Osteocyte (in vitro differentiated cells): ENCODE measurements around the gene NT5DC3. TPM values are rescaled to one million over a fixed set of nuclear protein-coding genes. Genes with fewer than 3 reads are reported as not detected.

Experiments used
- DNase-seq: peaks from one replicate; pipeline ENCODE4 v3.0.0; 2021; ENCODE audit warnings: mixed read lengths; ENCODE audit not compliant: unreplicated experiment; ENCODE audit errors: extremely low spot score
- H3K27ac Mint-ChIP-seq: one replicate; pipeline ENCODE4 v1.8.0; 2021; ENCODE audit warnings: mild to moderate bottlenecking, mixed read lengths; ENCODE audit not compliant: unreplicated experiment
- H3K27me3 Mint-ChIP-seq: one replicate; pipeline ENCODE4 v1.8.0; 2021; ENCODE audit warnings: mixed read lengths; ENCODE audit not compliant: unreplicated experiment
- H3K36me3 Mint-ChIP-seq: one replicate; pipeline ENCODE4 v1.8.0; 2021; ENCODE audit warnings: mixed read lengths; ENCODE audit not compliant: unreplicated experiment
- H3K4me1 Mint-ChIP-seq: one replicate; pipeline ENCODE4 v1.8.0; 2021; ENCODE audit warnings: mixed read lengths; ENCODE audit not compliant: unreplicated experiment
- H3K4me3 Mint-ChIP-seq: one replicate; pipeline ENCODE4 v1.8.0; 2021; ENCODE audit warnings: mild to moderate bottlenecking, moderate library complexity, mixed read lengths; ENCODE audit not compliant: unreplicated experiment
- H3K9me3 Mint-ChIP-seq: one replicate; pipeline ENCODE4 v1.8.0; 2021; ENCODE audit warnings: mixed read lengths; ENCODE audit not compliant: unreplicated experiment
- total RNA-seq: library from RNA; stranded (reverse); gene quantifications from 2 replicates; pipeline ENCODE4 v1.2.1, GENCODE V29; 2021
- TF ChIP-seq, protein P1 (sequence below): fragments of 200-600 bp; sonication (generic); IDR thresholded peaks from 2 replicates; pipeline ENCODE4 v1.5.0; 2021; ENCODE audit warnings: antibody characterized with exemption, mild to moderate bottlenecking, moderate library complexity

The NT5DC3 gene
- total RNA-seq, 1 donor from 2014 or later = 12.5 TPM

DNA sequence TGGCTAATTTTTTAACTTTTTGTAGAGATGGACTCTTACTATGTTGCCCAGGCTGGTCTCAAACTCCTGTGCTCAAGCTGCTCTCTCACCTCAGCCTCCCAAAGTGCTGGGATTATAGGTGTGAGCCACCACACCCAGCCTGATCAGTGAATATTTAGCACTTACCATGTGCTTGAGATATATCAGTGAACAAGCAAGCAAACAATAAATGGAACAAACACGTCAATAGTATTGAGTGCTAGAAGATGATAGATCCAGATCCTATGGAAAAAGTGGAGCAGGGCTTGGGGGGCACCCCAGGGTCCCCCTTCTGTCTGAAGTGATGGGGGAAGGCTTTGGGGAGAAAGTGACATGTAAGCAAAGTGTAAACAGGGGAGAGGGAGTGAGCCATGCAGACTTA is 83.8 kb downstream of the NT5DC3 start:
- Mint-ChIP-seq H3K4me3 (no peak overlapping the region), H3K4me1 (no peaks in the 10 kb centered on the region), H3K36me3 (peaks cover 2% of the 10 kb centered on the region), H3K9me3 (no peaks in the 10 kb centered on the region), H3K27ac (no peak overlapping the region), H3K27me3 (no peaks in the 10 kb centered on the region)
- TF ChIP-seq, protein P1, sequence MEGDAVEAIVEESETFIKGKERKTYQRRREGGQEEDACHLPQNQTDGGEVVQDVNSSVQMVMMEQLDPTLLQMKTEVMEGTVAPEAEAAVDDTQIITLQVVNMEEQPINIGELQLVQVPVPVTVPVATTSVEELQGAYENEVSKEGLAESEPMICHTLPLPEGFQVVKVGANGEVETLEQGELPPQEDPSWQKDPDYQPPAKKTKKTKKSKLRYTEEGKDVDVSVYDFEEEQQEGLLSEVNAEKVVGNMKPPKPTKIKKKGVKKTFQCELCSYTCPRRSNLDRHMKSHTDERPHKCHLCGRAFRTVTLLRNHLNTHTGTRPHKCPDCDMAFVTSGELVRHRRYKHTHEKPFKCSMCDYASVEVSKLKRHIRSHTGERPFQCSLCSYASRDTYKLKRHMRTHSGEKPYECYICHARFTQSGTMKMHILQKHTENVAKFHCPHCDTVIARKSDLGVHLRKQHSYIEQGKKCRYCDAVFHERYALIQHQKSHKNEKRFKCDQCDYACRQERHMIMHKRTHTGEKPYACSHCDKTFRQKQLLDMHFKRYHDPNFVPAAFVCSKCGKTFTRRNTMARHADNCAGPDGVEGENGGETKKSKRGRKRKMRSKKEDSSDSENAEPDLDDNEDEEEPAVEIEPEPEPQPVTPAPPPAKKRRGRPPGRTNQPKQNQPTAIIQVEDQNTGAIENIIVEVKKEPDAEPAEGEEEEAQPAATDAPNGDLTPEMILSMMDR = no peak
- DNase-seq = no peak

DNA sequence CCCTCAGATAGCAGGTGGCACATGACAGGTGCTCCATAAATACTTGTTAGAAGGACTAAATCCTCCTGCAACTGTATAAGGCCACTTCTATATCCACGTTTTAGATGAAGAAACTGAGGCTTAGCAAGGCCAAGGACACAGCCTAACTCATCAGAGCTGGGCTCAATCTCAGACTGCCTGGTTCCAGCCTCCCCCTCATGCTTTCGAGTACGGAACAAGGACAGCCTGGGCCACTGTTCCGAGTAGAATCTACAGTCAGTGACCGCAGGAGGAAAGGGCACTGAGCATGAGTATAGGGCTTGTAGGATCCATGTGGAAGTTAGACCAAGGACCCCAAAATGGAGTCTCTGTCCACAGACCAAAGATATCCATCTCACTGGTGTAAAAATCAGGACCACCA is 84.6 kb downstream of the NT5DC3 start:
- peaks cover 2% of the 10 kb centered on the region for H3K36me3 Mint-ChIP-seq
- TF ChIP-seq, protein P1 = no peak
- H3K4me3 Mint-ChIP-seq = no peak overlapping the region
- H3K9me3 Mint-ChIP-seq = no peaks in the 10 kb centered on the region
- no peaks in the 10 kb centered on the region for H3K4me1 Mint-ChIP-seq
- no peak for DNase-seq
- no peak overlapping the region for H3K27ac Mint-ChIP-seq
- H3K27me3 Mint-ChIP-seq = no peaks in the 10 kb centered on the region

DNA sequence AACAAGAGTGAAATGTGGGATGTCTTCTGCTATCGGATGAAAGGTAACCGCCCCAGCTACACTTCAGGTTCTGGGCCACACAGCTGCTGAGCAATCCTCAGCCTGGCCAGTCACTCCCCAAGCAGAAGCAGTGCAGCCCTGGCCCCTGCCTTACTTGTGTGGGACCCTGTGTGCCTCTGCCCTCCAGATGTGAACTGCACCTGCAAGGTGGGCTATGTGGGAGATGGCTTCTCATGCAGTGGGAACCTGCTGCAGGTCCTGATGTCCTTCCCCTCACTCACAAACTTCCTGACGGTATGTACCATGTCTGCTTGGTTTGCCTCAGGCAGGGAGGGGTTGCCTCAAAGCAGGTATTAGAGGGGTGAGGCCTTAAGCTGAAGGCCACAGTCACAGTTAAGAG is 85.6 kb downstream of the NT5DC3 start:
- Mint-ChIP-seq H3K4me3 (no peak overlapping the region), H3K36me3 (peaks cover 1% of the 10 kb centered on the region), H3K9me3 (no peaks in the 10 kb centered on the region), H3K27me3 (peaks cover 2% of the 10 kb centered on the region), H3K4me1 (no peaks in the 10 kb centered on the region), H3K27ac (no peak overlapping the region)
- TF ChIP-seq, protein P1 = no peak
- no peak for DNase-seq

DNA sequence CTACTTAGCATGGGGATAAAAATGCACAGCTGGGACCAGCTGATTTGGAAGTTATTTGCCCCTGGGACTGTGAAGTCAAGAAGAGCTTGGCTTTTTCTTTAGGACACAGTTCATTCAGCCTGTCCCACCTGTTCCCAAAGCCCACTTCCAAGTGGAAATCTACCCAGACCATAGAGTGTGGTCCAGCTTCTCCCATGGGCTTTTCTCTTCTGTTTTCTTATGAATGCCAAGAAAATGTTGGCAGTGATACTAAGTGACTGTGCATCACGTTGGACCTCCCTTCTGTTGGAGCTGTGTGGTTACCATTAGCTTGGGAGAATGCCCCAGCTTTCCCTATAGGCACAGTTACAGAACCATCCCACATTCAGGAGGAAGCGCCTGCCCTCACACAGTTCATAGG is 89.4 kb downstream of the NT5DC3 start:
- DNase-seq = no peak
- peaks cover 2% of the 10 kb centered on the region for H3K27me3 Mint-ChIP-seq

DNA sequence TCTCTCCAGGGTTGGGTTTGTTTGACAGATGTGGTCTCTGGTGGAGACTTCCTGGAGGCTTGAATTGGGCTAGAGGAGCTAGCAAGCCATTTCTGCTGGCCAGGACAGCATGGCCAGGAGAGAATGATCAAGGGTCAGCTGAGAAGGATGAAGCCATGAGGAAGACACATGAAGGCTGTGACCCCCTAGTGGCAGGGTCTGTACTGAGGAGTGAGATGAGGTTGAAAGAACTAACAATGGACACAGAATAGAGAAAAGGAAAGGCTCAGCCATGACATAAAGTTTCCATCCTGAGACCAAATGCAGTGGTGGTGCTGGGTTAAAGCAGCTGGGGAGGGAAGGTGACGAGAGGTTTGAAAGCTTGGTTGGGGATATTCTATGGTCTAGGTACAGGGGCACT is 89.9 kb downstream of the NT5DC3 start:
- Mint-ChIP-seq H3K9me3 (no peaks in the 10 kb centered on the region), H3K4me3 (no peak overlapping the region), H3K4me1 (no peaks in the 10 kb centered on the region), H3K36me3 (no peaks in the 10 kb centered on the region), H3K27me3 (peaks cover 2% of the 10 kb centered on the region), H3K27ac (no peak overlapping the region)
- DNase-seq = no peak
- TF ChIP-seq, protein P1 = no peak

More for the DNA sequence above, 89.4 kb downstream of the NT5DC3 start:
- TF ChIP-seq, protein P1 = no peak
- H3K27ac Mint-ChIP-seq = no peak overlapping the region
- no peaks in the 10 kb centered on the region for H3K9me3 Mint-ChIP-seq
- no peak overlapping the region for H3K4me3 Mint-ChIP-seq
- no peaks in the 10 kb centered on the region for H3K4me1 Mint-ChIP-seq
- no peaks in the 10 kb centered on the region for H3K36me3 Mint-ChIP-seq
